Renal cortex interstitium (tissue), 15 donors: Measurements from ENCODE around the gene NEURL1. TPM values are rescaled to one million over a fixed set of nuclear protein-coding genes. Genes with fewer than 3 reads are reported as not detected.

ENCODE experiments used
- DNase-seq, 11 donors: peaks; one replicate each; pipeline ENCODE4 v3.0.0-alpha.2; 2013; ENCODE audit warnings: low read depth in 9 of 11, low spot score in 4 of 11; ENCODE audit errors: extremely low read depth in 1 of 11
- long read RNA-seq, 16 experiments: transcript quantifications; one replicate each; lab custom pipeline, GENCODE V29; 2026
- polyA plus RNA-seq, 3 donors: library from polyadenylated mRNA; unstranded; fragments of 120-200 nt; gene quantifications; one replicate each; pipeline ENCODE4 v1.2.1, GENCODE V29; 2013; ENCODE audit not compliant: insufficient read length in 3 of 3

Gene NEURL1
- polyA plus RNA-seq = 1 to 10 TPM in 2 of 3 donors, under 1 TPM in 1; 0.90 to 2.4 (median 1.8) TPM
- long read RNA-seq, donor 1 = 0 reads
- long read RNA-seq, donor 2 = 0 reads
- long read RNA-seq, donor 3 = 0 reads
- long read RNA-seq, donor 4 = 0 reads
- long read RNA-seq, donor 5 = 0 reads
- long read RNA-seq, donor 6 = 0 reads
- long read RNA-seq, donor 7 = 0 reads
- long read RNA-seq, donor 8, full-length matches to known transcripts = 1 of 1 reads
- long read RNA-seq, donor 8, partial matches to known transcripts = 0 of 1 reads
- long read RNA-seq, donor 8, other reads (novel, unspliced or antisense) = 0 of 1 reads
- long read RNA-seq, donor 9 = 0 reads
- long read RNA-seq, donor 10 = 0 reads
- long read RNA-seq, donor 11, full-length matches to known transcripts = 1 of 1 reads
- long read RNA-seq, donor 11, partial matches to known transcripts = 0 of 1 reads
- long read RNA-seq, donor 11, other reads (novel, unspliced or antisense) = 0 of 1 reads
- long read RNA-seq, donor 12 = 0 reads
- long read RNA-seq, donor 13 = 0 reads
- long read RNA-seq, donor 14 = 0 reads
- long read RNA-seq, donor 15 = 0 reads
- long read RNA-seq, donor 16, partial matches to known transcripts = 14 of 15 reads
- long read RNA-seq, donor 16, other reads (novel, unspliced or antisense) = 0 of 15 reads

DNA sequence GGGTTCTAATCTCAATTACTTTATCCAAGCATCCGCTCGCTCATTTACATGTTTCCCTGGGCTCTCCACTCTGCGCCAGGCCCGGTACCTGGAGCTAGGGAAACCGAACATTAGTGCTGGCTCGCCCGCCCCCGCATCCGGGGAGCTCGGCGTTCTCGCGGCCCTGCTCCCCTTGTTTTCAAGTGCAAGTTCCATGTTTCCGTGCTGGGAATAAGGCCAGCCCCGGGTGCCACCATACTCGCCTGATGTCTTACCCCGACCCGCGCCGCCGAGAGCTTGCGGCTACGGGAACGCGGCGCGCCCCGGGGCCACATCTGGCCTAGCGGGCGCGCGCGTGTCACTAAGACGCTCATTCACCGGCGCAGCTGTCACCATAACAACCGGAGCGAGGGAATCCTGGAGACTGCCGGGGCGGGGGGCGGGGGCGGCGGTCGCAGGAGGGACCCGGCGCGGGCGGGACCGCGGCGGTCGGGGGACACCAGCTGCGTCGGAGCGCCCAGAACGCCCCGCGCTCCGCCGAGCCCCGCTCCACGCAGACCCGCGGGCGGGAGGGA is at the start of gene NEURL1:
TSS of gene NEURL1 (plus strand) at position 344 of the 554 bp plus-strand sequence. CDS start 683 bp downstream, outside the sequence.
- DNase-seq = peak in 2 of 11 donors; percentile 48 to 55

GRCh38 chr10:103444478-103444877 is 49.0 kb upstream of the NEURL1 start:
- no peak for DNase-seq

GRCh38 chr10:103445366-103445765 is 48.1 kb upstream of the NEURL1 start:
- no peak for DNase-seq

DNA sequence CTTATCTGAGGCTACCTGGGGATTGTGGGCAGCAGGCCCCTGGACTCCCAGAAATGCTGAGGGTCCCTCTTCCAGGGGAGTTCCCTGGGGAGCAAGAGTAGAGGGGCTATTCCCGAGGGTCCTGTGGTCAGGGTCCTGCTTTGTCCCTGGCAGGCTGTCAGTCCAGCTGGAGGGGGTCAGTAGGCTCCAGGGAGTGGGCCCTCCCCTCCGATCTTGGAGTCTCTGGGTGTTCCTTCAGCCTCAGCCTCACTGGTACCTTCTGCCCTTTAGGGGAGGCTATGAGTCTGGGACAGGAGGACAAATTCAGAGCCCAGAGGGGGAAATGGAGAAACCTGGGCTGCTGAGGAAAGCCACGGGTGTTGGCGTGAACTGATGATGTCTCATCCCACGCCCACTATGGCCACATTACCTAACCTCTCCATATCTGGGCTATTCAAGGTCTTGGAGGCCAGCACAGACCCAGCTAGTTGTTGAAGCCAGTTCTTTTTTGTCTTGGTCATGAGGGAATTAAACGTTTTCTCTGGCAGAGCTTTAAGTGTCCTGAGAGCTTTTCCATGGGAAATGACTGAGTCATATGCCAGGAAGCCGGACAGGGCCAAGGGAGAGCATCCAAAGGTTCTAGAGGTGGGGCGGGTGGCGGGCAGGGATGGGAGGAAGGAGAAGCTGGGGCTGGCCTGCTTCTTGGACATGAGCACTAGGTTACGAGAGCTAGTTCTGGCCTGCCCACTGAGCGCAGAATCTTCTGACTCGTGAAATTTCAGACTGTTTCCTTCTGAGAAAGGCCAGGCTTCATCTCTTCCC is 47.5 kb upstream of the NEURL1 start:
- no peak for DNase-seq

DNA sequence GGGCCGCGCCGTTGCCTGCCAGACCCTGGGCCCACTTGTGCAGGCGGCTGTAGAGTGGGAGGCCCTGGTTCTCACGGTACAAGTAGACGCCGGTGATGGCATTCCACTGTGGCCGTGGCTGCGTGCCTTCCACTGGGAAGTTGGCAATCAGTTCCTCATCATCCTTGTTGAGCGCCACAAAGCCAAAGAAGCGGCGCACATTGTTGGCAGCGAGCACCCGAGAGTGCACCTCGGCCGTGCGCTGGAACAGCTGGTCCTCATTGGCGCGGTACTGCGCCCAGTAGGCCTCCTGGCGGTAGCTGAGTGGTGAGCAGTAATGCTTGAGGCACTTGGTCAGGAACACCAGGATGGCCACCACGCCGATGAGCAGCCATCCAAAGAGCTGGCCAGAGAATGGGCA is 46.3 kb upstream of the NEURL1 start:
- DNase-seq = no peak

DNA sequence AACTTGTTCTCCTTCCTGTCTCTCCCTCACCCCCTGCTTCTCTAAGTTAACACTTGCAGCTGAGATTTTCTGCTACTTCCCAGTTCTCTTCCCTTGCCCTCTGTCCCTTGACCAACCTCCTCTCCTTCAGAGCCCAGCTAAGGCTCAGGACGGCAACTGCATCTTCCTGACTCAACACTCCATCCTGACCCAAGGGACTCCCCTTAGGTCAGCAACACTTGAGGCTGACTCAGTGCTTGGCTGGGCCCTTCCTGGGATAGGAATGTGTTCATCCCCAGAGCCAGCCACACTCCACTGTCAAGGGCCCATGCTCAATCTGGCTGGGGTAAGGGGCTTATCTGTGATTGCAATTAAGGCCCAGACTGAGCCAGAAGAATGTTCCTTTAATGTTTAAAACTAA is 44.8 kb upstream of the NEURL1 start:
- DNase-seq = no peak

GRCh38 chr10:103449208-103450144 is 44.0 kb upstream of the NEURL1 start:
- DNase-seq = no peak

GRCh38 chr10:103450201-103450695 is 43.3 kb upstream of the NEURL1 start:
- DNase-seq = no peak

DNA sequence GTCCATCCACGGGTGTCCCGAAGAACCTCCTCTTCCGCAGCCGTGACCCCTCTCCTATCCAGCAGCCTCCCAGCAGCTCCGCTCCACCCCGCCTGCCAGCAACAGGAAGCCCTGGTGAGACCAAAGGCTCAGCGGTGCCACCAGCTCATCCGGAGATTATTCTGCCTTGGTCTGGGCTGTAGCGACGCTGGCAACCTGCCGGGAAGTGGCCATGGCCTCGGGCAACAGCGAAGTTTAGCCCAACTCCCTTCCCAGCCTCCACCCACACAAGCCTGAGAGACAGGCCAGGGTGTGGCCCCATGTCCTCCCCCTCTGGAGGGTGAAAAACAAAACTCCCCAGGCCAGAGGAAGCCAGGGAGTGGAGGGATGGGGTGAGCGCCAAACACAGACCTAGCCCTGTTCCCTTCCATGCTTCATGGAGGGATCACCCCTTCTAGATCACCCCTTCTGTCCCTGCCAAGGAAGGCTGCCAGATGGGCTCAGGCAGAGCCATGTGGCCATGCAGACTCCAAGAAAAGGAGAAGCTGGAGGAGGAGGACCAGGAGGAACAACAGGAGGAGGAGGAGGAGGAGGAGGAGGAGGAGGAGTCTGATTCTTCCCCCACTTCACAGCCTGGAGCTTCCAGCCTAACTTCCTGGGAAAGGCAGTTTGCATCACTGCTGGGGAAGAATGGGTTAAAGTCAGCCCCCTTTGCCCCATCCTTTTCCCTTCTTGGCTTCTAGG is 42.3 kb upstream of the NEURL1 start:
- DNase-seq = no peak

- DNase-seq = peak in 9 of 11 donors; percentile 31 to 67 (median 55)
Measured at GRCh38 chr10:103451831-103452505, 41.5 kb upstream of the NEURL1 start, which contains the start of gene CALHM2. TSS of gene CALHM2 (minus strand) at chr10:103452370. CDS start at chr10:103449941, 2,429 bp downstream.

- DNase-seq = no peak
Measured at GRCh38 chr10:103452506-103453230, 40.8 kb upstream of the NEURL1 start.

DNA sequence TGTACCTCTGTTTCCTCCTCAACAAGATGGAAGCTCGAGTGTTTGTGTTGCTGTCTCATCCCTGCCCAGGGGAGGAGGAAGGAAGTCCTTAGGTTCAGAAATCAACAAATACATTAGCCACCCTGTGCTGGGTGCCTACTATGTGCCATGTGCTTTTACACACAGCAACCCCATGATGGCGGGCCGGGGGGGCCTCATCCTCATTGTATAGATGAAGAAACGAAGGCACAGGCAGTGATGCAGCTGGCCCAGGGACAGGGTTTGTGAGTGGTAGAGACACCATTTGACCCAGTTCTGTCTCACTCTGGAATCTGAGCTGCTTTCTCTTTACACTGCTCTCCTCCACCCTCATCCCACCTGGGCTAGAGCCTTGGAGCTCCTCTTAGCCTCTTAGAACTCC is 39.5 kb upstream of the NEURL1 start:
- no peak for DNase-seq

DNA sequence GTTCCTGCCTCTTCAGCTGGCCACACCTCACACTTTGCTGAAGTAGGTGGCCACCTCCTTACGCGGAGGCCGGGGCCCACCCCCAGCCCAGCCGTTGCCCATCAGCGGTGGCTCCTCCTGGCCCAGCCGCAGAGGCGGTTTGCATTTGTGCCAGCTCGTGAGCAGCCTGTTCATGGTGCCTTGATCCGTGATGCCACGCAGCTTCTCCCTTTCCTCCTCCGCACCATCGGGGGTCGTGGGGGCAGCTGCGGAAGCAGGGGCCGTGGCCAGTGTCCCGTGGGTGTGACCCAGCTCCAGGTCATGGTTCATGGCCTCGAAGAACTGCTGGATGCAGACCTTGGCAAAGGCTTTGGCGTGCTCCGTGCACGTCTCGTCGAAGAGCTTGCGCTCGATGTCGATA is 38.3 kb upstream of the NEURL1 start:
- DNase-seq = no peak

GRCh38 chr10:103456074-103456660 is 37.3 kb upstream of the NEURL1 start:
- DNase-seq = no peak

GRCh38 chr10:103457176-103457712 is 36.3 kb upstream of the NEURL1 start:
- no peak for DNase-seq
